ENCODE results near the gene KIR2DL4.
"Not testable (repeated sequence)": the region's sequence is repeated elsewhere in the genome, so short reads cannot be mapped to it uniquely, and the experiment has no call there.

The KIR2DL4 gene

DNA sequence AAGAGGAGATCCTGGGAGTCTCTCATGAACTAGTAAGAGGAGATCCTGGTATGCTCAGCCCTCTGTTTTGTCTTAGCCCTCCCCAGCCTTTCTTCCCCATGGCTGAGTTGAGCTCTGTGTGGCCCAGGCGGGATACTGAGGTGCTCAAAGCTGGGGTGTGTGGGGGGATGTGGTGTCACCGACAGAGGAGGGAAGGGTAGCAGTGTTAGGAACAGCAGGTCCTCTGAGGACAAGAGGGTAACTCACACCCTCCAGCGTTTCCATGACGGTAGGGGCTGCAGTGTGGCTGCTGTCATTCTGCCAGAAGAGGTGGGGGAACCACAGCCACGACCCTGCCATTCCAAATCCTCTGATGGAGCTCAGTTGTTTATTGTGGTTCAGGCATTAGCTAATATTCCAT lies 691 bp downstream of the KIR2DL4 start:
- DNase-seq (ENCODE audit: extremely low read depth in 1 of 2, low read depth in 1 of 2) = no peak

DNA sequence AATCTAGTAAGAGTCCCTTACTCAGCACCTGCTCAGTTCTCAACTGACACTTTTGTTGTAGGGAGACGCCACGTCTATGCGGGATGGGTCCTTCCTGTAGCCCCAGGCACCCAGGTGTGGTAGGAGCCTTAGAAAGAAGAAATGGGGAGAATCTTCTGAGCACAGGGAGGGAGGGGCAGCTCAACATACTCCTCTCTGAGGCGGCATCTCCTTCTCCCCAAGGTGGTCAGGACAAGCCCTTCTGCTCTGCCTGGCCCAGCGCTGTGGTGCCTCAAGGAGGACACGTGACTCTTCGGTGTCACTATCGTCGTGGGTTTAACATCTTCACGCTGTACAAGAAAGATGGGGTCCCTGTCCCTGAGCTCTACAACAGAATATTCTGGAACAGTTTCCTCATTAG lies 1.2 kb downstream of the KIR2DL4 start:
- DNase-seq (ENCODE audit: extremely low read depth in 1 of 2, low read depth in 1 of 2) = no peak

DNA sequence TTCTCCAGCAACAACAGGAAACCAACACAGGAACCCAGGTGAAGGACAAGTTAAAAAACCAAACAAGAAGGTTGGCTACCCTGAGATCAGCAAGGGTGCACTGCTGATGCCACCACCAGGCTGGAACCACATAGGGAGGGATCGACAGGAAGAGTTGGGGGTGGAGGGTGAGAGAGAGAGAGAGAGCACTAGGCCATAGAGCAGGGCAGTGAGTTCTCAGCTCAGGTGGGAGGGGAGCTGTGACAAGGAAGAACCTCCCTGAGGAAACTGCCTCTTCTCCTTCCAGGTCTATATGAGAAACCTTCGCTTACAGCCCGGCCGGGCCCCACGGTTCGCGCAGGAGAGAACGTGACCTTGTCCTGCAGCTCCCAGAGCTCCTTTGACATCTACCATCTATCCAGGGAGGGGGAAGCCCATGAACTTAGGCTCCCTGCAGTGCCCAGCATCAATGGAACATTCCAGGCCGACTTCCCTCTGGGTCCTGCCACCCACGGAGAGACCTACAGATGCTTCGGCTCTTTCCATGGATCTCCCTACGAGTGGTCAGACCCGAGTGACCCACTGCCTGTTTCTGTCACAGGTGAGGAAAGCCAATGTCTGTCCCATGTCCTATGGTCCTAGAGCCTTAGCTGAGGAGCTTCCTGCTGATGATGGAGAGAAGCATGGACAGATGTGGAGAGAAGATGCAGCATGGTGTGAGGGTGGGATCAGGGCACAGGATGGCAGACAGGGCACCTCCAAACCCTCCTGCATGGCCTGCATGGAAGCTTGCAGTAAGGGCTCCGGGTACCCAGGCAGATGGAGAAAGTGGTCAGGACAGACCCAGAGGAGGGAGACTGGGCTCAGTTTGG lies 2.5 kb downstream of the KIR2DL4 start:
- no peak for DNase-seq (ENCODE audit: extremely low read depth in 1 of 2, low read depth in 1 of 2)

GRCh38 chr19:54806516-54806838 lies 3.1 kb downstream of the KIR2DL4 start:
- no peak for DNase-seq (ENCODE audit: extremely low read depth in 1 of 2, low read depth in 1 of 2)

DNA sequence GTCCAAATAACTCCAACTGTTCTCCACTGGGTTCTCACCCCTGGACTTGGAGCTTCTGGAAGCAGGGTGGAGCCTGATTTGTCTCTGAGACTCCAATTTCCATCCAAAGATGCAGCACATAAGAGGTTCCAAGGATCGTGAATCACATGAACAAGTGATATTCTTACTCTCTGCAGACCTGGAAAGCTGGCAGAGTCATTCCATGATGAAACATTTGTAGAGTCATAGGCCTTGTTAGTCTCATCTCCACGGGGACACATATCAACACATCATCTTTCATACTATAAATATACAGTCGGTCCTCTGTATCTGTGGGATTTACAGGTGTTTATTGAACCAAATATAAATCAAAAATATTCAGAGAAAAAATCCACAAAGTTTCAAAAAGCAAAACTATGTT lies 11.2 kb downstream of the KIR2DL4 start:
- not testable (repeated sequence) for DNase-seq (ENCODE audit: extremely low read depth in 1 of 2, low read depth in 1 of 2)

GRCh38 chr19:54816251-54816650 lies 12.8 kb downstream of the KIR2DL4 start, which contains the start of gene KIR3DL1:
KIR3DL1 (plus strand) TSS chr19:54816468.
- not testable (repeated sequence) for DNase-seq (ENCODE audit: extremely low read depth in 1 of 2, low read depth in 1 of 2)

- no peak for DNase-seq (ENCODE audit: extremely low read depth in 1 of 2, low read depth in 1 of 2)
Measured at GRCh38 chr19:54817670-54818536, 14.5 kb downstream of the KIR2DL4 start.

GRCh38 chr19:54824416-54824815 lies 21.0 kb downstream of the KIR2DL4 start:
- not testable (repeated sequence) for DNase-seq (ENCODE audit: extremely low read depth in 1 of 2, low read depth in 1 of 2)

DNA sequence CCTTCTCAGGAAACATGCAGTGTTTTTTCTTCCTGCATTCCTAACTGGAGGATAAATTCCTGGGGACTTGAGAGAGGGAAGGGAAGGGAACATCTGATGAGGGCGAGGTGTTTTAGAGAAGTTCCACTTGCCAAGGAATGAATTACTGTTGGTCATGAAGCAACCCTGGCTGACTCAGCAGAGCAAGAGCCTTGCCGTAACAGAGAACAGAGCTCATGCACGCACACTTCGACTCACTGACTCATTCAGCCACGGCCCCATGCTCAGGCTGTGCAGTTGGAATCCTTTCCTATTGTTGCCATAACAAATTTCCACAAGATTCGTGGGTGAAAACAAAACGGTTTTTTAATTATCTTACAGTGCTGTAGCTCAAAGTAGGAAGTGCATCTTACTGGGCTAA lies 21.9 kb downstream of the KIR2DL4 start:
- not testable (repeated sequence) for DNase-seq (ENCODE audit: extremely low read depth in 1 of 2, low read depth in 1 of 2)

DNA sequence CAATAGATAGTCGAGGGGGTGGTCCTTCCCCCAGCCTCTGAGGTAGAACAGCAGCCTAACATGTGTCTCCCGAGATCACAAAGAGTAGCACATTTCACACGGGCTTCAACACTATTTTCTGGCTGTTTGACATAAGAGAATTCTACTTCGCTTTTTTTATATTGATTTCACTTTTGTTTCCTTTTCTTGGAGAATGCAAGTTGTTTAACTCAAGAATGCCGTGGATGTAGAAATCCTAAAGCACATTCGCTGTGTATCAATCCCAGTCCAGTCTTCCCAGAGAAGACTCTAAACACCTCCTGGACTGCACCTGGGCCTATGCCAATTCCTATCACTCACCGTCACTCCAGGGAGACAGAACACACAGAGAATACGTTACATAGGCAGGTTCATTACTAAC lies 24.7 kb downstream of the KIR2DL4 start:
- not testable (repeated sequence) for DNase-seq (ENCODE audit: extremely low read depth in 1 of 2, low read depth in 1 of 2)

- DNase-seq (ENCODE audit: extremely low read depth in 1 of 2, low read depth in 1 of 2) = not testable (repeated sequence)
Measured at GRCh38 chr19:54832496-54832895, 29.1 kb downstream of the KIR2DL4 start, which contains the start of gene KIR2DS4. KIR2DS4 (plus strand) TSS chr19:54832676.

DNA sequence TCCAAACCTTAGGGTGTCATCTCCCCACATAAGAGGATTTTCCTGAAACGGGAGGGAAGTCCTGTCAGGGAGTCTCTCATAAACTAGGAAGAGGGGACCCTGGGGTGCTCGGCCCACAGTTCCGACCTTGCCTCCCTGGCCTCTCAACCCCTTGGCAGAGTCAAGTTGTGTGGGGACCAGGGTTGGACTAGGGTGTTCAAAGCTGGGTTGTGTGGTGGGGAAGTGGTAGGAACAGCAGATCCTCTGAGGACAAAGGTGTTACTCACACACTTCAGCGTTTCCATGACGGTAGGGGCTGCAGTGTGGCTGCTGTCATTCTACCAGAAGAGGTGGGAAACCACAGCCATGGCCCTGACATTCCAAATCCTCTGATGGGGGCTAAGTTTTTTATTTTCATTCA lies 31.7 kb downstream of the KIR2DL4 start:
- DNase-seq (ENCODE audit: extremely low read depth in 1 of 2, low read depth in 1 of 2) = not testable (repeated sequence)

DNA sequence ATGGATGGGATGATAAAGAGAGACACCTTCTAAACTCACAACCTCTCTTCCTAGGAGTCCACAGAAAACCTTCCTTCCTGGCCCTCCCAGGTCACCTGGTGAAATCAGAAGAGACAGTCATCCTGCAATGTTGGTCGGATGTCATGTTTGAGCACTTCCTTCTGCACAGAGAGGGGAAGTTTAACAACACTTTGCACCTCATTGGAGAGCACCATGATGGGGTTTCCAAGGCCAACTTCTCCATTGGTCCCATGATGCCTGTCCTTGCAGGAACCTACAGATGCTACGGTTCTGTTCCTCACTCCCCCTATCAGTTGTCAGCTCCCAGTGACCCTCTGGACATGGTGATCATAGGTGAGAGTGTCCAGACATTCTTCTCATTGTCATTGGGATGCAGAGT lies 34.1 kb downstream of the KIR2DL4 start:
- not testable (repeated sequence) for DNase-seq (ENCODE audit: extremely low read depth in 1 of 2, low read depth in 1 of 2)

DNA sequence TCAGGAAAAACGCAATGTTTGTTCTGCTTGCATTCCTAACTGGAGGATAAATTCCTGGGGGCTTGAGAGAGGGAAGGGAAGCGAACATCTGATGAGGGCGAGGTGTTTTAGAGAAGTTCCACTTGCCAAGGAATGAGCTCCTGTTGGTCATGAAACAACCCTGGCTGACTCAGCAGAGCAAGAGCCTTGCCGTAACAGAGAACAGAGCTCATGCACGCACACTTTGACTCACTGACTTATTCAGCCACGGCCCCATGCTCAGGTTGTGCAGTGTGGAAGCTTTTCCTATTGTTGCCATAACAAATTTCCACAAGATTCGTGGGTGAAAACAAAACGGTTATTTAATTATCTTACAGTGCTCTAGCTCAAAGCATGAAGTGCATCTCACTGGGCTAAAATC lies 39.8 kb downstream of the KIR2DL4 start:
- DNase-seq (ENCODE audit: extremely low read depth in 1 of 2, low read depth in 1 of 2) = not testable (repeated sequence)

GRCh38 chr19:54850061-54850640 lies 46.7 kb downstream of the KIR2DL4 start, which contains the start of gene KIR3DL2:
KIR3DL2 (plus strand) TSS chr19:54850443; CDS start chr19:54850476, 33 bp downstream.
- not testable (repeated sequence) for DNase-seq (ENCODE audit: extremely low read depth in 1 of 2, low read depth in 1 of 2)

DNA sequence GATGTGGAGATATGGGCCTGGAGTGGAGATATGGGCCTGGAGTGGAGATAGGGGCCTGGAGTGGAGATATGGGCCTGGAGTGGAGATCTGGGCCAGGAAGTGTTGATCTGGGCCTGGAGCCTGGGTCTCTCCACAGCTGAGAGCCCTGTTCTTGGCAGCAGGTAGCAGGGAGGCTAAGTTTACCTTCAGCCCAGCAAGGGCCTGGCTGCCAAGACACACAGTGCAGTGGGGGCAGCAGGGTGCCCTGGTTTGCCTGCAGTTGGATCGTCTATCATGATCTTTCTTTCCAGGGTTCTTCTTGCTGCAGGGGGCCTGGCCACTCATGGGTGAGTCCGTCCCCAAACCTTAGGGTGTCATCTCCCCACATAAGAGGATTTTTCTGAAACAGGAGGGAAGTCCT lies 47.5 kb downstream of the KIR2DL4 start:
- no peak for DNase-seq (ENCODE audit: extremely low read depth in 1 of 2, low read depth in 1 of 2)

- no peak for DNase-seq (ENCODE audit: extremely low read depth in 1 of 2, low read depth in 1 of 2)
Measured at GRCh38 chr19:54851353-54851752, 47.9 kb downstream of the KIR2DL4 start.

- DNase-seq (ENCODE audit: extremely low read depth in 1 of 2, low read depth in 1 of 2) = not testable (repeated sequence)
Measured at GRCh38 chr19:54855241-54855640, 51.8 kb downstream of the KIR2DL4 start.

- not testable (repeated sequence) for DNase-seq (ENCODE audit: extremely low read depth in 1 of 2, low read depth in 1 of 2)
Measured at GRCh38 chr19:54858476-54858875, 55.1 kb downstream of the KIR2DL4 start.

DNA sequence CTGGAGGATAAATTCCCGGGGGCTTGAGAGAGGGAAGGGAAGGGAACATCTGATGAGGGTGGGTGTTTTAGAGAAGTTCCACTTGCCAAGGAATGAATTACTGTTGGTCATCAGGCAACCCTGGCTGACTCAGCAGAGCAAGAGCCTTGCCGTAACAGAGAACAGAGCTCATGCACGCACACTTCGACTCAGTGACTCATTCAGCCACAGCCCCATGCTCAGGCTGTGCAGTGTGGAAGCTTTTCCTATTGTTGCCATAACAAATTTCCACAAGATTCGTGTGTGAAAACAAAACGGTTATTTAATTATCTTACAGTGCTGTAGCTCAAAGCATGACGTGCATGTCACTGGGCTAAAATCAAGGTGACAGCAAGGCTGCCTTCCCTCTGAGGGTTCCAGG lies 56.0 kb downstream of the KIR2DL4 start:
- DNase-seq (ENCODE audit: extremely low read depth in 1 of 2, low read depth in 1 of 2) = not testable (repeated sequence)

GRCh38 chr19:54863459-54863858 lies 60.0 kb downstream of the KIR2DL4 start:
- not testable (repeated sequence) for DNase-seq (ENCODE audit: extremely low read depth in 1 of 2, low read depth in 1 of 2)
